ENCODE data around the gene CUEDC1.
"Not testable (repeated sequence)": the region's sequence is repeated elsewhere in the genome, so short reads cannot be mapped to it uniquely, and the experiment has no call there.

DNA sequence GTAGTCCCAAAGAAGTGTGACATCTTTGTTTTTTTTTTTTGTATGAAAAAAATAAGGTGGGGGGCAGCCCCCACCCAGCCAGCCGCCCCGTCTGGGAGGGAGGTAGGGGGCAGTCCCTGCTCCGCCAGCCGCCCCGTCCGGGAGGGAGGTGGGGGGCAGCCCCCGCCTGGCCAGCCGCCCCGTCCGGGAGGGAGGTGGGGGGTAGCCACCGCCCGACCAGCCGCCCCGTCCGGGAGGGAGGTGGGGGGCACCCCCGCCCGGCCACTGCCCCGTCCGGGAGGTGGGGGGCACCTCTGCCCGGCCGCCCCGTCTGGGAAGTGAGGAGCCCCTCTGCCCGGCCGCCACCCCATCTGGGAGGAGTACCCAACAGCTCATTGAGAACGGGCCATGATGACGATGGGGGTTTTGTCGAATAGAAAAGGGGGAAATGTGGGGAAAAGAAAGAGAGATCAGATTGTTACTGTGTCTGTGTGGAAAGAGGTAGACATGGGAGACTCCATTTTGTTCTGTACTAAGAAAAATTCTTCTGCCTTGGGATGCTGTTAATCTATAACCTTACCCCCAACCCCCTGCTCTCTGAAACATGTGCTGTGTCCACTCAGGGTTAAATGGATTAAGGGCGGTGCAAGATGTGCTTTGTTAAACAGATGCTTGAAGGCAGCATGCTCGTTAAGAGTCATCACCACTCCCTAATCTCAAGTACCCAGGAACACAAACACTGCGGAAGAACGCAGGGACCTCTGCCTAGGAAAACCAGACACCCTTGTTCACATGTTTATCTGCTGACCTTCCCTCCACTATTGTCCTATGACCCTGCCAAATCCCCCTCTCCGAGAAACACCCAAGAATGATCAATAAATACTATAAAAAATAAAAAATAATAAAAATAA is 108.9 kb downstream of the CUEDC1 start:
- not testable (repeated sequence) for TF ChIP-seq POLR2A (IDR thresholded peaks at IDR 0.05)
- TF ChIP-seq, protein P1, sequence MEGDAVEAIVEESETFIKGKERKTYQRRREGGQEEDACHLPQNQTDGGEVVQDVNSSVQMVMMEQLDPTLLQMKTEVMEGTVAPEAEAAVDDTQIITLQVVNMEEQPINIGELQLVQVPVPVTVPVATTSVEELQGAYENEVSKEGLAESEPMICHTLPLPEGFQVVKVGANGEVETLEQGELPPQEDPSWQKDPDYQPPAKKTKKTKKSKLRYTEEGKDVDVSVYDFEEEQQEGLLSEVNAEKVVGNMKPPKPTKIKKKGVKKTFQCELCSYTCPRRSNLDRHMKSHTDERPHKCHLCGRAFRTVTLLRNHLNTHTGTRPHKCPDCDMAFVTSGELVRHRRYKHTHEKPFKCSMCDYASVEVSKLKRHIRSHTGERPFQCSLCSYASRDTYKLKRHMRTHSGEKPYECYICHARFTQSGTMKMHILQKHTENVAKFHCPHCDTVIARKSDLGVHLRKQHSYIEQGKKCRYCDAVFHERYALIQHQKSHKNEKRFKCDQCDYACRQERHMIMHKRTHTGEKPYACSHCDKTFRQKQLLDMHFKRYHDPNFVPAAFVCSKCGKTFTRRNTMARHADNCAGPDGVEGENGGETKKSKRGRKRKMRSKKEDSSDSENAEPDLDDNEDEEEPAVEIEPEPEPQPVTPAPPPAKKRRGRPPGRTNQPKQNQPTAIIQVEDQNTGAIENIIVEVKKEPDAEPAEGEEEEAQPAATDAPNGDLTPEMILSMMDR (IDR thresholded peaks at IDR 0.05) = not testable (repeated sequence)
